ENCODE results near the gene NTRK3.

Gene NTRK3

GRCh38 chr15:87901926-87902690 lies 354.4 kb downstream of the NTRK3 start:
- no peaks in the 10 kb centered on the region for H3K4me1 ChIP-seq (ENCODE audit: insufficient read depth, low read length)
- H3K27ac ChIP-seq (ENCODE audit: low read length): no peak overlapping the region
- ATAC-seq (ENCODE audit: insufficient read depth, low read depth) (no peak), DNase-seq (no peak)
- no peak overlapping the region for H3K4me2 ChIP-seq (ENCODE audit: insufficient read depth, low read length)
- no peak overlapping the region for H3K4me3 ChIP-seq (ENCODE audit: low read depth in 1 of 2, low read length in 2 of 2)
- no peak overlapping the region for H2AFZ ChIP-seq (ENCODE audit: low read depth, low read length)
- H3K36me3 ChIP-seq (ENCODE audit: insufficient read depth, low read length): no peaks in the 10 kb centered on the region
- H4K20me1 ChIP-seq (ENCODE audit: insufficient read depth, low read length): no peaks in the 10 kb centered on the region
- no peaks in the 10 kb centered on the region for H3K79me2 ChIP-seq (ENCODE audit: insufficient read depth, low read length)
- H3K9ac ChIP-seq (ENCODE audit: low read depth, low read length): no peak overlapping the region
- no peaks in the 10 kb centered on the region for H3K27me3 ChIP-seq (ENCODE audit: insufficient read depth, low read length, poor library complexity)
- no peaks in the 10 kb centered on the region for H3K9me3 ChIP-seq (ENCODE audit: insufficient read depth, low read length, severe bottlenecking)
- TF ChIP-seq EZH2 (IDR thresholded peaks at IDR 0.05; ENCODE audit: borderline replicate concordance, low read depth, low read length, severe bottlenecking): no peak
- TF ChIP-seq CTCF (IDR thresholded peaks at IDR 0.05; ENCODE audit: borderline replicate concordance, extremely low read depth, low read length, poor library complexity, severe bottlenecking): no peak

- TF ChIP-seq EZH2 (IDR thresholded peaks at IDR 0.05; ENCODE audit: borderline replicate concordance, low read depth, low read length, severe bottlenecking) (no peak), CTCF (IDR thresholded peaks at IDR 0.05; ENCODE audit: borderline replicate concordance, extremely low read depth, low read length, poor library complexity, severe bottlenecking) (no peak)
- Histone ChIP-seq H3K9ac (ENCODE audit: low read depth, low read length) (no peak overlapping the region), H4K20me1 (ENCODE audit: insufficient read depth, low read length) (no peaks in the 10 kb centered on the region), H3K9me3 (ENCODE audit: insufficient read depth, low read length, severe bottlenecking) (no peaks in the 10 kb centered on the region), H3K27ac (ENCODE audit: low read length) (no peak overlapping the region), H3K79me2 (ENCODE audit: insufficient read depth, low read length) (no peaks in the 10 kb centered on the region), H3K4me2 (ENCODE audit: insufficient read depth, low read length) (no peak overlapping the region), H3K4me1 (ENCODE audit: insufficient read depth, low read length) (no peaks in the 10 kb centered on the region), H3K27me3 (ENCODE audit: insufficient read depth, low read length, poor library complexity) (no peaks in the 10 kb centered on the region), H3K36me3 (ENCODE audit: insufficient read depth, low read length) (no peaks in the 10 kb centered on the region), H2AFZ (ENCODE audit: low read depth, low read length) (no peak overlapping the region), H3K4me3 (ENCODE audit: low read depth in 1 of 2, low read length in 2 of 2) (no peak overlapping the region)
- no peak for DNase-seq
- no peak for ATAC-seq (ENCODE audit: insufficient read depth, low read depth)
Measured at GRCh38 chr15:87901008-87901407, 355.5 kb downstream of the NTRK3 start.

- Histone ChIP-seq H4K20me1 (ENCODE audit: insufficient read depth, low read length) (no peaks in the 10 kb centered on the region), H3K9ac (ENCODE audit: low read depth, low read length) (no peak overlapping the region), H3K9me3 (ENCODE audit: insufficient read depth, low read length, severe bottlenecking) (no peaks in the 10 kb centered on the region), H3K27ac (ENCODE audit: low read length) (no peak overlapping the region), H3K27me3 (ENCODE audit: insufficient read depth, low read length, poor library complexity) (no peaks in the 10 kb centered on the region), H2AFZ (ENCODE audit: low read depth, low read length) (no peak overlapping the region), H3K4me1 (ENCODE audit: insufficient read depth, low read length) (no peaks in the 10 kb centered on the region), H3K79me2 (ENCODE audit: insufficient read depth, low read length) (no peaks in the 10 kb centered on the region), H3K4me2 (ENCODE audit: insufficient read depth, low read length) (no peak overlapping the region), H3K4me3 (ENCODE audit: low read depth in 1 of 2, low read length in 2 of 2) (no peak overlapping the region), H3K36me3 (ENCODE audit: insufficient read depth, low read length) (no peaks in the 10 kb centered on the region)
- TF ChIP-seq EZH2 (IDR thresholded peaks at IDR 0.05; ENCODE audit: borderline replicate concordance, low read depth, low read length, severe bottlenecking) (no peak), CTCF (IDR thresholded peaks at IDR 0.05; ENCODE audit: borderline replicate concordance, extremely low read depth, low read length, poor library complexity, severe bottlenecking) (no peak)
- DNase-seq: no peak
- no peak for ATAC-seq (ENCODE audit: insufficient read depth, low read depth)
Measured at GRCh38 chr15:87896936-87897335, 359.6 kb downstream of the NTRK3 start.
